ENCODE data around the gene PSMA6.

PSMA6 gene

GRCh38 chr14:35250319-35250718, 41.9 kb upstream of the PSMA6 start:
- no peak for TF ChIP-seq CTCF (IDR thresholded peaks at IDR 0.05)

- TF ChIP-seq CTCF (IDR thresholded peaks at IDR 0.05): no peak
These were observed 39.7 kb upstream of the PSMA6 start for GRCh38 chr14:35252451-35252868.

- TF ChIP-seq CTCF (IDR thresholded peaks at IDR 0.05): no peak
These were observed 37.4 kb upstream of the PSMA6 start for GRCh38 chr14:35254736-35255135.

- TF ChIP-seq CTCF (IDR thresholded peaks at IDR 0.05): no peak
These were observed 36.5 kb upstream of the PSMA6 start for GRCh38 chr14:35255711-35256110.

GRCh38 chr14:35257809-35258208, 34.4 kb upstream of the PSMA6 start:
- TF ChIP-seq CTCF (IDR thresholded peaks at IDR 0.05): no peak

- TF ChIP-seq CTCF (IDR thresholded peaks at IDR 0.05): no peak
These were observed 33.8 kb upstream of the PSMA6 start for GRCh38 chr14:35258420-35258819.

GRCh38 chr14:35261774-35262173, 30.4 kb upstream of the PSMA6 start:
- TF ChIP-seq CTCF (IDR thresholded peaks at IDR 0.05): no peak

GRCh38 chr14:35262436-35262835, 29.7 kb upstream of the PSMA6 start:
- no peak for TF ChIP-seq CTCF (IDR thresholded peaks at IDR 0.05)

Data from LNCAP (cell line).